ENCODE results near the gene RAD51B.

DNA sequence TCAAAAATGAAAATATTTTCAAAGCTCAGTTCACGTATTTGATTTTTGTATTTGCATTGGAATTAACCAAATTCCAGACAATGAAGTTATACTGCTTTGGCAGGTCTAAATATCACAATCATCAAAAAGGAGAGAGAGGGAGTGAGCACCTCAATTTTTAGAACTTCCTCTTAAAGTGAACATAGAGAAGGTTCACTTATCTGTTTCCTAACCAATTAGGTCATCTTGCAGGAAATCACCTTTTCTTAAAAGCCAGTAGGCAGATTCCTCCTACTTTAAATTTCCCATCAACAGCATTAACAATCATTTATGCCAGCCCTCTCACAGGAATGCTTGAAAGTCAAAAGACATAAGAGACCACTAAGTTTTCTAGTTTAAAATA, 584.6 kb downstream of the RAD51B start:
- TF ChIP-seq, protein P1, sequence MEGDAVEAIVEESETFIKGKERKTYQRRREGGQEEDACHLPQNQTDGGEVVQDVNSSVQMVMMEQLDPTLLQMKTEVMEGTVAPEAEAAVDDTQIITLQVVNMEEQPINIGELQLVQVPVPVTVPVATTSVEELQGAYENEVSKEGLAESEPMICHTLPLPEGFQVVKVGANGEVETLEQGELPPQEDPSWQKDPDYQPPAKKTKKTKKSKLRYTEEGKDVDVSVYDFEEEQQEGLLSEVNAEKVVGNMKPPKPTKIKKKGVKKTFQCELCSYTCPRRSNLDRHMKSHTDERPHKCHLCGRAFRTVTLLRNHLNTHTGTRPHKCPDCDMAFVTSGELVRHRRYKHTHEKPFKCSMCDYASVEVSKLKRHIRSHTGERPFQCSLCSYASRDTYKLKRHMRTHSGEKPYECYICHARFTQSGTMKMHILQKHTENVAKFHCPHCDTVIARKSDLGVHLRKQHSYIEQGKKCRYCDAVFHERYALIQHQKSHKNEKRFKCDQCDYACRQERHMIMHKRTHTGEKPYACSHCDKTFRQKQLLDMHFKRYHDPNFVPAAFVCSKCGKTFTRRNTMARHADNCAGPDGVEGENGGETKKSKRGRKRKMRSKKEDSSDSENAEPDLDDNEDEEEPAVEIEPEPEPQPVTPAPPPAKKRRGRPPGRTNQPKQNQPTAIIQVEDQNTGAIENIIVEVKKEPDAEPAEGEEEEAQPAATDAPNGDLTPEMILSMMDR (IDR thresholded peaks at IDR 0.05) = no peak
- no peak for TF ChIP-seq POLR2AphosphoS5 (IDR thresholded peaks at IDR 0.05)
